ENCODE results near the gene FN3K.

GRCh38 chr17:82693168-82693867 lies 42.1 kb upstream of the FN3K start:
- TF ChIP-seq EZH2phosphoT487 (IDR thresholded peaks at IDR 0.05; ENCODE audit: insufficient read depth, low read depth), result no peak
- TF ChIP-seq EZH2 (IDR thresholded peaks at IDR 0.05; ENCODE audit: insufficient read depth, poor library complexity, severe bottlenecking), result no peak

All from GM23248 (cell line).